ENCODE data around the gene LRRC8D. TPM values are rescaled to one million over a fixed set of nuclear protein-coding genes. Genes with fewer than 3 reads are reported as not detected.

The LRRC8D gene
- total RNA-seq, 1 experiment from 2014 or later, result 43.3 TPM

- in situ Hi-C loops (cut with HindIII; ENCODE audit: low pct_unique_long_range_greater_than_20kb, low sequenced_read_pairs) (no loop called here), intact Hi-C loops (cut with micrococcal nuclease; ENCODE audit: unreplicated experiment) (no loop called here)
- no peak overlapping the region for H3K27ac ChIP-seq (ENCODE audit: low read length)
- no peak for DNase-seq (ENCODE audit: low read depth, low spot score)
- H3K36me3 ChIP-seq (ENCODE audit: control insufficient read depth, insufficient read depth, low read length), result no peaks in the 10 kb centered on the region
- H3K27me3 ChIP-seq (ENCODE audit: control insufficient read depth, insufficient read depth, low read length), result no peaks in the 10 kb centered on the region
- TF ChIP-seq CTCF (IDR thresholded peaks at IDR 0.05) (no peak), SIN3A (IDR thresholded peaks at IDR 0.05; ENCODE audit: borderline replicate concordance, insufficient read depth, low read depth, low read length) (no peak)
- H3K4me3 ChIP-seq (ENCODE audit: low read depth in 2 of 2, low read length in 2 of 2), result no peak overlapping the region
- no peaks in the 10 kb centered on the region for H3K4me1 ChIP-seq (ENCODE audit: control insufficient read depth, insufficient read depth, low read length)
- H3K9me3 ChIP-seq (ENCODE audit: control insufficient read depth, insufficient read depth, low read depth, low read length), result no peaks in the 10 kb centered on the region
- ATAC-seq, result no peak
- BruUV-seq (replicated peaks), result no TSS peak
- ChIA-PET CTCF (no interaction called here), POLR2A (no interaction called here)
These were observed 56.9 kb downstream of the LRRC8D start for GRCh38 chr1:89877756-89878155.

- Histone ChIP-seq H3K36me3 (ENCODE audit: control insufficient read depth, insufficient read depth, low read length) (no peaks in the 10 kb centered on the region), H3K27ac (ENCODE audit: low read length) (no peak overlapping the region), H3K9me3 (ENCODE audit: control insufficient read depth, insufficient read depth, low read depth, low read length) (no peaks in the 10 kb centered on the region), H3K27me3 (ENCODE audit: control insufficient read depth, insufficient read depth, low read length) (no peaks in the 10 kb centered on the region), H3K4me3 (ENCODE audit: low read depth in 2 of 2, low read length in 2 of 2) (no peak overlapping the region), H3K4me1 (ENCODE audit: control insufficient read depth, insufficient read depth, low read length) (no peaks in the 10 kb centered on the region)
- DNase-seq (ENCODE audit: low read depth, low spot score), result no peak
- BruUV-seq (replicated peaks), result no TSS peak
- CTCF ChIA-PET, result no interaction called here
- TF ChIP-seq TCF7L2 (IDR thresholded peaks at IDR 0.05; ENCODE audit: low read depth, low read length), result no peak
- no peak for TF ChIP-seq REST (IDR thresholded peaks at IDR 0.05; ENCODE audit: insufficient read depth in 1 of 2, low read depth in 2 of 2, low read length in 1 of 2)
- TF ChIP-seq CTCF (IDR thresholded peaks at IDR 0.05), result no peak
- no peak for TF ChIP-seq POLR2AphosphoS5 (IDR thresholded peaks at IDR 0.05; ENCODE audit: low read depth, low read length)
- no peak for TF ChIP-seq SIN3A (IDR thresholded peaks at IDR 0.05; ENCODE audit: borderline replicate concordance, insufficient read depth, low read depth, low read length)
- intact Hi-C loops (cut with micrococcal nuclease; ENCODE audit: unreplicated experiment), result no loop called here
- no peak for ATAC-seq
- POLR2A ChIA-PET, result no interaction called here
- in situ Hi-C loops (cut with HindIII; ENCODE audit: low pct_unique_long_range_greater_than_20kb, low sequenced_read_pairs), result no loop called here
These were observed 57.4 kb downstream of the LRRC8D start for GRCh38 chr1:89878256-89878655.

GRCh38 chr1:89880679-89881078, 59.8 kb downstream of the LRRC8D start:
- intact Hi-C loops (cut with micrococcal nuclease; ENCODE audit: unreplicated experiment), result no loop called here
- Histone ChIP-seq H3K4me3 (ENCODE audit: low read depth in 2 of 2, low read length in 2 of 2) (no peak overlapping the region), H3K36me3 (ENCODE audit: control insufficient read depth, insufficient read depth, low read length) (no peaks in the 10 kb centered on the region), H3K4me1 (ENCODE audit: control insufficient read depth, insufficient read depth, low read length) (peaks cover 11% of the 10 kb centered on the region), H3K27ac (ENCODE audit: low read length) (no peak overlapping the region), H3K9me3 (ENCODE audit: control insufficient read depth, insufficient read depth, low read depth, low read length) (no peaks in the 10 kb centered on the region), H3K27me3 (ENCODE audit: control insufficient read depth, insufficient read depth, low read length) (no peaks in the 10 kb centered on the region)
- POLR2A ChIA-PET, result no interaction called here
- CTCF ChIA-PET, result no interaction called here
- no TSS peak for BruUV-seq (replicated peaks)
- no peak for DNase-seq (ENCODE audit: low read depth, low spot score)
- TF ChIP-seq CTCF (IDR thresholded peaks at IDR 0.05), result no peak
- TF ChIP-seq TCF7L2 (IDR thresholded peaks at IDR 0.05; ENCODE audit: low read depth, low read length), result no peak
- no peak for TF ChIP-seq SIN3A (IDR thresholded peaks at IDR 0.05; ENCODE audit: borderline replicate concordance, insufficient read depth, low read depth, low read length)
- TF ChIP-seq REST (IDR thresholded peaks at IDR 0.05; ENCODE audit: insufficient read depth in 1 of 2, low read depth in 2 of 2, low read length in 1 of 2), result no peak
- no peak for TF ChIP-seq POLR2AphosphoS5 (IDR thresholded peaks at IDR 0.05; ENCODE audit: low read depth, low read length)
- no peak for ATAC-seq
- in situ Hi-C loops (cut with HindIII; ENCODE audit: low pct_unique_long_range_greater_than_20kb, low sequenced_read_pairs), result no loop called here

Data from Panc1 (cell line).